HG03103 (cell line): Measurements from ENCODE around the gene ATXN7L2.
"Not testable (repeated sequence)": the region's sequence is repeated elsewhere in the genome, so short reads cannot be mapped to it uniquely, and the experiment has no call there.

ENCODE experiments used
- ATAC-seq: cut with Tn5 transposase; IDR thresholded peaks from one replicate; pipeline ENCODE4 v1.9.1; 2021; ENCODE audit warnings: low read depth; ENCODE audit not compliant: unreplicated experiment

The ATXN7L2 gene, protein sequence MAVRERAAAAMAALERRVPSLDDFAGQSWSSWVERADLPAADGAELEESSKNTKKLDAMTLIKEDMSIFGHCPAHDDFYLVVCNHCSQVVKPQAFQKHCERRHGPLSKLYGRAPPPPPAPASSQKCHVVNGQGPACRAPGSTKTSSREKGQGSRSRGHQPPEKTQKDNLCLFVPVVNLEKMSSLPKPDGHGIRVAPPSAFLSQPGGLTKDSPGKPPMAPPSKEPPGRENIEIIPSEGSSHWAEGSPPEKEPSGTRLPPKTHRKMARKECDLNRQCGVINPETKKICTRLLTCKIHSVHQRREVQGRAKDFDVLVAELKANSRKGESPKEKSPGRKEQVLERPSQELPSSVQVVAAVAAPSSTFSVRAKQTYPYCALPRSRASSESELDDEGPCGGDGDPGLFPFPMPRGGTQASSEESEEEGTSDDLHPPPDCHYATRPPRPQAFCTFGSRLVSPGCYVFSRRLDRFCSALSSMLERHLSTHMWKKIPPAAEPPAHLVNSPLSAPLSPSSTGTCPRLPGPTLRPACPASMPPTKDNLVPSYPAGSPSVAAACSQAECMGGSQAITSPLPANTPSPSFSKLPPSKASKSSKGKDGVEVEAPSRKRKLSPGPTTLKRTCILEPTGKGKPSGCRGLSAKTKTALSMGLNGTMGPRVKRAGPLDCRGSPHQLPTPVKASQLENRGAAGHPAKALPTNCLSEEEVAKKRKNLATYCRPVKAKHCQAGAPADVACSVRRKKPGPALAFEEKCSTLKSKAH

DNA sequence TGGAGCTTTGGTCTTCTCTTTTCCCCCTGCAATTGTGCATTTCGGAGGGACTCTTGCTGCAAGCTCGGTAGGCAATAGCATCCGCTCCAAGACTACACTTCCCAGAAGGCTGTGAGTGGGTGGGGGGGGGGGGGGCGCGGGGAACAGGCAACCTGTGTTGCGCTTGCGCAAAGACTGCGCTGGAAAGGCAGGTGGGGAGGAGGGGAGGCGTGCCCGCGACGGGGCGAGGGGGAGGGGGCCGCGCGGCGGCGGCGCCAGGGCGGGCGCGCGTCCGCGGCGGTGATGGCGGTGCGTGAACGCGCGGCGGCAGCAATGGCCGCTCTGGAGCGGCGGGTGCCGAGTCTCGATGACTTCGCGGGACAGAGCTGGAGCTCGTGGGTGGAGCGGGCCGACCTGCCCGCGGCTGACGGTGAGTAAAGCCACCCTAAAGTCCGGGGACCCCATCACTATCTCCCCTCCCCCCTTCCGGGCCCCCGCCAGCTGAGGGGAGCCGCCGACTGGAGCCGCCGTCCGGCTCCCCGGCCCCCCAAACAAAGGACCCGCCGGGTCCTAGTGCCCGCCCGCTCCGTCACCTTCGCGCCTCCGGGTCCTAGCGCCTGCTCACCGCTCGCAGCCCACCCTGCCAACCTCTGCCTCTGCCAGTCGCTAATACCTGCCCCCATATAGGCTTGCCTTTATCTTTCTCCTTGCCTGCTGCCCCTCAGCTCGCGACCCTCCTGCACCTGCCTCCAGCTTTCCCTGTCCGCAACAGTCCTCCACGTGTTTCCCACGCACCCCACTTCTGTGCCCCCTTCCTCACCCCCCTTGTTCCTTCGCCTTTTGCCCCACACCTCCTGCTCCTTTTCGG, at the start of gene ATXN7L2:
Gene ATXN7L2, plus strand, starts transcription at position 234 of the 847 bp plus-strand sequence. Its CDS starts 49 bp downstream, at position 283.
- peak; percentile 60 for ATAC-seq

GRCh38 chr1:109434484-109434883, 49.2 kb upstream of the ATXN7L2 start:
- no peak for ATAC-seq

DNA sequence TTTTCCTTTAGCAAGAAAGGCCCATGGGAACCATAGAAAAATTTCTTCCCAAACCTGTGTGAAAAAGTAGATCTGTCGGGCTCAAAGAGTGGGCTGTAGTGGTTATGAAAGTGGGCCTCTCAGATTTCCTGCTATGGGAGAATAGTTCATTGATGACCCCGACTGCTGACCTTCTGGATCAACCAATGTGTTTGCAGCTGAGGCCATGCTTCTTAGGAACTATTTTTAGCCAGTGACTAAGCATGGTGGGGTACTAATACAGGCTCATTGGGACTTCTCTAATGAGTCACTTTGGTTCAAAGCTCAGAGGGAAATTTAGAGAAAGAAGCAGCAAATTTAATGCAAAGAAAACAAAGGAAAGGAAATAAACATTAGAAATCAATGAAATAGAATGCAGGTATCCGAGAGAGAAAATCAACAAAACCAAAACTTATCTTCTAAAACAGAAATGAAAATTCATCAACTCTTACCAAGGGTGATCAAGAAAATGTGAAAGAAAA, 44.9 kb upstream of the ATXN7L2 start:
- no peak for ATAC-seq

GRCh38 chr1:109441069-109441468, 42.6 kb upstream of the ATXN7L2 start:
- no peak for ATAC-seq

DNA sequence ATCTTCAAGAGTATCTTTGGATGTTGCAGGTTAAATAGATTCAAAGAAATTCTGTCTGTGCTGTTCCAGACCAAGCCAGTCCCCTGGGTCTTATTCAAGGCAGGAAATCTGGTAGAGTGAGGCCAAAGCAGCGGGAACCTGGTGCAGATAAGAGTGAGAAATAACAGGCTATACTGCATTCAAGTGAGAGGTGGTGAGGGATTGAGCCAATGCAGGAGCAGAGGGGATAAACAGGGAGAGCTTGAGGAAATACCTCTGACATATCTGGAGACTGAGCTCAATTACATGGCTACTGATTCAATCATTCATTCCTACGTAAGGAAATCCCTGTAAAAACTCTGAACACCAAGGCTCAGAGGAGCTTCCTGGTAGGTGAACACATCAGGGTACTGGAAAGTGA, 40.2 kb upstream of the ATXN7L2 start:
- no peak for ATAC-seq

GRCh38 chr1:109444346-109444745, 39.4 kb upstream of the ATXN7L2 start:
- ATAC-seq = no peak

DNA sequence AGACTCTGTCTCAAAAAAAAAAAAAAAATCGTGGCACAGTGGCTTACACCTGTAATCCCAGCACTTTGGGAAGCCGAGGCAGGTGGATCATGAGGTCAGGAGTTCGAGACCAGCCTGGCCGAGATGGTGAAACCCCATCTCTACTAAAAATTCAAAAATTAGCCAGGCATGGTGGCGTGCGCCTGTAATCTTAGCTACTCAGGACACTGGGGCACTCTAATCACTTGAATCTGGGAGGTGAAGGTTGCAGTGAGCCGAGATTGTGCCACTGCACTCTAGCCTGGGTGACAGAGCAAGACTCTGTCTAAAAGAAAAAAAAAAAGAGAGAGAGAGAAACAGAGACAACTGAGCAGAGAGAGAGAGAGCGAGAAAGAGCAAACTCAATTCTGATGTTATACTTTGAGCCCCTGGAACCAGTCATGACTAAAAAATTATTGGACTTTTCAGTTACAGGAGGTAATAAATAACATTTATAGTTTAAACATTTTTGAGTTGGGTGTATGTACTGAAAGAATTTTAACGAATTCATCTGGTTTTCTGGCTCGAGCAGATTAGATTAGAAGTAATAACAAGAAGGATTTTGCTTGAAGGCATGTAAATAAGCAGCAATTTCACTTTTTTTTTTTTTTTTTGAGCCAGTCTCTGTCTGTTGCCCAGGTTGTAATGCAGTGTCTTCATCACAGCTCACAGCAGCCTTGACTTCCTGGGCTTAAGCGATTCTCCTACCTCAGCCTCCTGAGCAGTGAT, 37.6 kb upstream of the ATXN7L2 start:
- not testable (repeated sequence) for ATAC-seq

GRCh38 chr1:109447524-109447923, 36.2 kb upstream of the ATXN7L2 start:
- no peak for ATAC-seq

GRCh38 chr1:109454497-109455133, 29.1 kb upstream of the ATXN7L2 start:
- no peak for ATAC-seq

- ATAC-seq = no peak
Observed at GRCh38 chr1:109457819-109458218, 25.9 kb upstream of the ATXN7L2 start.

DNA sequence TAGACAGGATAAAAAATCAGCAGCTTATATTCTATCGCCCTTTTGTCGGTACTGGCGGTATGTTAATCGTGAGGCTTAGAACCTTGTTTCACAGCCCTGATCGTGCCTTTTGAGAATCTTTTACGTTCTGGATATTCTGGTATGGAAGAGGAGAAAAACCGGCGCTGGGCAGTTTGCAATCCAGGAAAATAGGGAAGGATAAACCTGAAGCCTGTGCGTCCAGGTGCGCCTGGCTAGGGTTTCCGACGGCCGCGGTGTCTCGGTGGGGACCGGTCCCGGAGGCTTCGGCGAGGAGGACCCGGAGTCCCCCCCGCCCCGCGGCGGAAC, 17.6 kb upstream of the ATXN7L2 start:
- ATAC-seq = no peak

GRCh38 chr1:109466452-109467300, 17.0 kb upstream of the ATXN7L2 start, which contains the start of gene SYPL2:
TSS of gene SYPL2 (plus strand) at chr1:109466546. CDS start at chr1:109466844, 298 bp downstream.
- ATAC-seq = no peak

GRCh38 chr1:109467301-109467777, 16.4 kb upstream of the ATXN7L2 start:
- ATAC-seq = no peak

DNA sequence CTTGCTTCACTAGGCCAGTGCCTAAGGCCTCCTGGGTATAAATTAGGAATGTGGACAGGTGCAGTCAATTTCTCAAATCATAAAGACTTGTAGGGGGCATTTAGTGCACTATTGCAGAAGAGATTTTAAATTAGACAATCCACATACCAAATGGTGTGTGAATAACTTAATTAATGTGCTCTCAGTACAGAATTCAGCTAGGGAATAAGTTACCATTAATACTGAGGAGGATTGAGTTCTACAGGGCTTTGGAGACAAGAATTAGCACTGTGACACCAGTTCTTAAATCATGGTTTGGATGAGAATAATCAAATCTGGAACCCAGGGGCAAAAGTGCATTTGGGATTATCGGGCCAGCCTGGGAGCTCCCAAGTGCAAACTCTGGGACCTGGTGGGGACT, 15.6 kb upstream of the ATXN7L2 start:
- ATAC-seq = no peak

DNA sequence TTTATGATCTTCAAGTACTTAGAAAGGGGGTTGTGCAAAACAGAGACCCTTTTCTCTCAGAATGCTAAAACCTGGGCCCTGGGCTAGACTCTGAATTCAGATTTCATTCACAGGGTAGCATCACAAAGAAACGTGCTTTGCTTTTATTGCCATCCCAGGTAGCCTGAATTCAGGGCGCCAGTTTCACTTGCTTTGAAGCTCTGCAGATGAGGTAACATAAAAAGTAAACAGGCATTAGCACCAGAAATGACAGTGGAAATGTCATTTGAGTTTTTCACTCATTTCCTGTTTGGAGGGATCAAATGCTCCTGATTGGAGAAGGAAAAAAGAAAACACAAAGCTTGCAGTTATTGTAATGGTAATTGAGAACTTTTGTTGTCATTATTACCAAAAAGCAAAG, 14.8 kb upstream of the ATXN7L2 start:
- ATAC-seq = no peak

DNA sequence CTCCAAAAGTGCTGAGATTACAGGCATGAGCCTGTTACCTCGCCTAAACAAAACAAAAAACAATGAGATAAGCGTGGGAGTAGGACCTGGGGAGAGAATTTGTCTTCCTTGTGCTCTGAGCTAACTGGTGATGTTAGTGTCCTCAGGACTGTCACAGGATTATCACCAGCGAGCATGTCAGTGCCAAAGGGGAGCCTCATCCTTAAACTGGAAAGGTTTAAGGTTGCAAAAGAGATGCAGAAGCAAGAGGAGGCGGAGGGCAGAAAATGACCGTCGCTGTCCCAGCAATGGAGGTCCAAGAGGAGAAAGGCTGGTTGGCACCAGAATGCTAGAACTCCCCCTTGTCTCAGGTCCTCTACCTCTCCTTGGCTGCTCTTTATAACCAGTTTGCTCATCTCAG, 13.5 kb upstream of the ATXN7L2 start:
- ATAC-seq = no peak

DNA sequence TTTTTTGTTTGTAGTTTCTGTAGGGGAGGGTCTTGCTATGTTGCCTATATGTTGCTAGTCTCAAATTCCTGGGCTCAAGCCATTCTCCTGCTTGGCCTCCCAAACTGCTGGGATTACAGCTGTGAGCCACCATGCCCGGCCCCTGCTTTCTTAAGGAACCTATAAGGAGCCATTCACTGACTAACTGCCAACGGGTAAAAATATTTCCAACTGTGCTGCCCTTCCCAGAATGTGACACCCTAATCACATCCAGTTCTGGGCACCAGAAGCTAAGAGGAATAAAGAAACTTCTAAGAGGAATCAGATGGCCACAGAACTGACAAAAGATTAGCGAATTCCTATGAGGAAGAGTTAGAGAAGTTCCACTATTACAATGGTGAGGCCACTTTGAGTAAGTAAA, 10.9 kb upstream of the ATXN7L2 start:
- no peak for ATAC-seq

DNA sequence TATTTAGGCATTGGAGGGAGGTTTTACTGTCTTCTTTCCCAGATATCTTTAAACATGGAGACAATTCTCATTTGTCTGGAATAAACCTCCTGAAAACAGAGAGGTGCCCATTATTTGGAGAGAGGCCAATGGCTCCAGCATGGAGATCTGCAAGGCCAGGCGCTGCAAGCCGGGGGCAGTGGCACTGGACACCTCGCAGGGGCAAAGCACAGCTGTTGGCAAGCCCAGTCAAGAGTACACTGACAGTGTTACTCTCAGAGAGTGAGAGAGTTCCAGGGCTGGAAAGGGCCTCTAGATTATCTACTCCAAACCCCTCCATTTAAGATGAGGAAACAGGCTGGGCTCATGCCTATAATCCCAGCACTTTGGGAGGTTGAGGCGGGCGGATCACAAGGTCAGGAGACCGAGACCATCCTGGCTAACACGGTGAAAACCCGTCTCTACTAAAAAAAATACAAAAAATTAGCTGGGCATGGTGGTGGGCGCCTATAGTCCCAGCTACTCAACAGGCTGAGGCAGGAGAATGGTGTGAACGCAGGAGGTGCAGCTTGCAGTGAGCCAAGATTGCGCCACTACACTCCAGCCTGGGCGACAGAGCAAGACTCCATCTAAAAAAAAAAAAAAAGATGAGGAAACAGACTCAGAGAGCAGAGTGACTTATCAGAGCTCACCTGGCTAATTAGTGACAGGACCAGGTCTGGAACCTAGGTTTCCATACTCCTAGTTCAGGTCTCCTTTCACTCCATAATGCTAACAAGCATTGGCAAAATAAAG, 10.2 kb upstream of the ATXN7L2 start:
- not testable (repeated sequence) for ATAC-seq
